ENCODE data around the gene CARS2. TPM values are rescaled to one million over a fixed set of nuclear protein-coding genes. Genes with fewer than 3 reads are reported as not detected.

The CARS2 gene
- total and polyA plus RNA-seq, 2 of the 8 experiments (the other 6 are each of a cell fraction or from before 2014, with no cell fraction given), result 47.7 to 55.9 TPM

DNA sequence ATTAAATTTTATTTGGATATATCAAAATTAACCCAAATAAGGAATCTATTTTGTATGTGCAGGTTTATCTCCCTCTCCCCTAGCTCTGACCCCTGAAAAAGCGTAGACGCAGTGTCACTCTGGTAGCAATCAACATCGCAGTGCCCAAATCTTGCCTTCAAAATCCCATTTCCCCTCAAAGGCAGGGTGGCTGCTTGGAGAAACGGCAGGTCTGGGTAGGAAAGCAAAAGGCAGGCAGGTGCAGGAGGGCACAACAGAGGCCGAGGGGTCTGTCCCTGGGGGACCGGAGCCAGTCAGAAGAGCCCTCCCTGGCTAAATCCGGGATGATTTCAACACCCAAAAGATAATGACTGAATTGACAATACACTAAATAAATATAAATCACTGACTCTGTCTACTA, 48.7 kb downstream of the CARS2 start (continued):
- TF ChIP-seq, protein P1, sequence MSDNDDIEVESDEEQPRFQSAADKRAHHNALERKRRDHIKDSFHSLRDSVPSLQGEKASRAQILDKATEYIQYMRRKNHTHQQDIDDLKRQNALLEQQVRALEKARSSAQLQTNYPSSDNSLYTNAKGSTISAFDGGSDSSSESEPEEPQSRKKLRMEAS (IDR thresholded peaks at IDR 0.05), result no peak

Data from H1 (cell line).